ENCODE measurements around the gene ACSF3. TPM values are rescaled to one million over a fixed set of nuclear protein-coding genes. Genes with fewer than 3 reads are reported as not detected.

ACSF3 gene
- total RNA-seq, 4 donors from 2014 or later = 17.8 to 20.7 (median 19.4) TPM

DNA sequence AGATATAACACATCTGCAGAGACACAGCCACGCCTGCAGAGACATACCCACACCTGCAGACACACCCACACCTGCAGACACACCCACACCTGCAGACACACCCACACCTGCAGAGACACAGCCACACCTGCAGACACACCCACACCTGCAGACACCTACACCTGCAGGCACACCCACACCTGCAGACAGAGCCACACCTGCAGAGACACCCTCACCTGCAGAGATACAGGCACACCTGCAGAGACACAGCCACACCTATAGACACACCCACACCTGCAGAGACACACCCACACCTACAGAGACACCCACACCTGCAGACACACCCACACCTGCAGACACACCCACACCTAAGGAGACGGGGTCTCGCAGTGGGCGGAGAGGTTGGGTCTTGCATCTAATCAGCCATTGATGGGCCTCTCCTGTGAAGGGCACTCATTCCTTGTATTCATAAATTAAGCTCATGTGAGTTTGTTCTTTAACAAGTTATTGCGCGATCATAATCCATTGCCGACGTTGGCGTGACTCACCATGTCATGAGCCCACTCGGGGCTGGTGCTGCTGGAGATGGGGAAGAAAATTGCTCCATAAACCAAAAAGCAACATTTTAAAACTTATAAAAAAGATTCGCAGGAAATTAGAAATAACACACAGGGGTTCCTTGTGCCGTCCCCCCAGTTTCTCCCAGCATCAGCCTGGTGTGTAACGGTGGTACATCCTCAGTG lies 49.0 kb downstream of the ACSF3 start:
- Histone ChIP-seq H3K36me3 (peaks cover 0 to 39% of the 10 kb centered on the region in 2 donors), H3K4me1 (no peaks in the 10 kb centered on the region), H3K4me3 (no peak overlapping the region), H3K27ac (no peak overlapping the region), H3K9me3 (no peaks in the 10 kb centered on the region), H3K27me3 (no peaks in the 10 kb centered on the region)
- in situ Hi-C loops (cut with MboI; ENCODE audit: low sequenced_read_pairs in 4 of 4) = no loop called here
- DNase-seq (no peak), ATAC-seq (no peak)
- intact Hi-C loops (cut with DNase I; ENCODE audit: low total_unique reads) = loop anchor here (5.0 kb wide), 1 partner anchor 105 kb away; no protein-coding TSS in a partner anchor
- TF ChIP-seq POLR2A (IDR thresholded peaks at IDR 0.05) = no peak
- TF ChIP-seq, protein P1, sequence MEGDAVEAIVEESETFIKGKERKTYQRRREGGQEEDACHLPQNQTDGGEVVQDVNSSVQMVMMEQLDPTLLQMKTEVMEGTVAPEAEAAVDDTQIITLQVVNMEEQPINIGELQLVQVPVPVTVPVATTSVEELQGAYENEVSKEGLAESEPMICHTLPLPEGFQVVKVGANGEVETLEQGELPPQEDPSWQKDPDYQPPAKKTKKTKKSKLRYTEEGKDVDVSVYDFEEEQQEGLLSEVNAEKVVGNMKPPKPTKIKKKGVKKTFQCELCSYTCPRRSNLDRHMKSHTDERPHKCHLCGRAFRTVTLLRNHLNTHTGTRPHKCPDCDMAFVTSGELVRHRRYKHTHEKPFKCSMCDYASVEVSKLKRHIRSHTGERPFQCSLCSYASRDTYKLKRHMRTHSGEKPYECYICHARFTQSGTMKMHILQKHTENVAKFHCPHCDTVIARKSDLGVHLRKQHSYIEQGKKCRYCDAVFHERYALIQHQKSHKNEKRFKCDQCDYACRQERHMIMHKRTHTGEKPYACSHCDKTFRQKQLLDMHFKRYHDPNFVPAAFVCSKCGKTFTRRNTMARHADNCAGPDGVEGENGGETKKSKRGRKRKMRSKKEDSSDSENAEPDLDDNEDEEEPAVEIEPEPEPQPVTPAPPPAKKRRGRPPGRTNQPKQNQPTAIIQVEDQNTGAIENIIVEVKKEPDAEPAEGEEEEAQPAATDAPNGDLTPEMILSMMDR (IDR thresholded peaks at IDR 0.05 in 4 of 5, conservative IDR thresholded peaks at IDR 0.05 in 1 of 5) = no peak

DNA sequence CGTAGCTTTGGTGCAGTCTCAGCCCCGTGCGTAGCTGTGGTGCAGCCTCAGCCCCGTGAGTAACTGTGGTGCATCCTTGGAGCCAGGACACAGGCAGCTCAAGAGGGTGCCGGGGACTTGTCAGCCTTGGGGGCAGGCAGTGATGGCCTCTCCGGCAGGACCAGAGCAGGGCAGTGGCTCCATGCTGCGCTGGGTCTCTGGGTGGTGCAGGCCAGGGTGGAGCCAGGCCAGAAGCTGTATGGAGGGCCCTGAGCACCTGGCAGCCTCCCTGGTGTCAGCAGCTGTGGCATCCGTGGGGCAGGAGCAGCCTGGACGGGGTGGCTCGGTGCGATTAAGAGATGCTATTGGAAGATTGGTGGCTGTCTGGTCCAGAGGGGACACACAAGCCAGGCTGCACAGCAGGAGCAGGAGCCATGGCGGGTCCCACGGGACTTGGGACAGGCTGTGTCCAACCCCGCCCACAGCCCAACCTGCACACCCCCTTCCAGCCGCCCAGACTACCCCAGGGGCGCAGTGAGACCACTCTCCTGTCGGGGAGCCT lies 49.6 kb downstream of the ACSF3 start:
- in situ Hi-C loops (cut with MboI; ENCODE audit: low sequenced_read_pairs in 4 of 4) (no loop called here), intact Hi-C loops (cut with DNase I; ENCODE audit: low total_unique reads) (loop anchor here (5.0 kb wide), 1 partner anchor 106 kb away; no protein-coding TSS in a partner anchor)
- ATAC-seq = no peak
- no peak overlapping the region for H3K4me3 ChIP-seq
- TF ChIP-seq POLR2A (IDR thresholded peaks at IDR 0.05) = no peak
- TF ChIP-seq, protein P1 (IDR thresholded peaks at IDR 0.05 in 4 of 5, conservative IDR thresholded peaks at IDR 0.05 in 1 of 5) = no peak
- H3K27me3 ChIP-seq = no peaks in the 10 kb centered on the region
- no peak overlapping the region for H3K27ac ChIP-seq
- H3K9me3 ChIP-seq = no peaks in the 10 kb centered on the region
- peaks cover 0 to 40% of the 10 kb centered on the region in 2 donors for H3K36me3 ChIP-seq
- H3K4me1 ChIP-seq = no peaks in the 10 kb centered on the region
- no peak for DNase-seq

DNA sequence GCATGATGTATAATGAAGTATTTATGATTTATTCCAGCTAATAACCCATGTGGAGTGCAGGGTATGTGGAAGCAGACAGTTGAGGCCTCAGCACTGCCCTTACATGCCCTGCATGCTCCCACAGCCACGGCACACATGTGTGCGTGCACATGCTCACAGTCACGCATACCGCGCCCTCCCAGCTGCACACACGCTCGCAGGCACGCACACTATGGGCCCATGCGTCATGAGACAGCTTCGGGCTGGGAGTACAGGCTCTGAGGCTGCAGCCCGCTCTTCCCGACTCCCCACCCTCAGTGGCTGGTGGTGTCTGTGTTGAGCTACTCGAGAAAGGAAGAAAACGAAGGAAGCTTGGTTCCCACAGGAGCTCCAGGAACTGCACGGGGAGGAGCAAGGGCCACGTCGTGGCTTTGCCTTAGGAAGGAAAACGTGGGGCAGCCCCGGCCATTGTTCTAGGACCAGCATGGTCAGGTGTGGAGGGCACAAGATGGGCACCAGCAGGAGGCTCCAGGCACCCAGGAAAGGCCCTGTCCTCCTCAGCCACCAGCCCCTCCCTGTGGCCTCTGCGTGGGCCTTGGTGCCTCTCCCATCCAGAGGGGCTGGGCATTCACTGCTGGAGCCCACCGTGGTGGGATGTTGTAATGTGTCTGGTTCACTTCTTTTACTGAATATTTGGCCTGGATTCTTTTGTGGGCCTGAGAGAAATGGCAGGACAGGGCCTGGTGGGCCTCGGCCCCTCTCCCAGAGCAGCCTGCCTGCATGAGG lies 50.4 kb downstream of the ACSF3 start:
- Histone ChIP-seq H3K9me3 (no peaks in the 10 kb centered on the region), H3K4me3 (no peak overlapping the region), H3K4me1 (no peaks in the 10 kb centered on the region), H3K36me3 (peaks cover 0 to 48% of the 10 kb centered on the region in 2 donors), H3K27me3 (no peaks in the 10 kb centered on the region), H3K27ac (no peak overlapping the region)
- DNase-seq = no peak
- intact Hi-C loops (cut with DNase I; ENCODE audit: low total_unique reads) (loop anchor here (5.0 kb wide), 1 partner anchor 107 kb away; no protein-coding TSS in a partner anchor), in situ Hi-C loops (cut with MboI; ENCODE audit: low sequenced_read_pairs in 4 of 4) (no loop called here)
- ATAC-seq = no peak
- TF ChIP-seq POLR2A (IDR thresholded peaks at IDR 0.05) = no peak
- TF ChIP-seq, protein P1 (IDR thresholded peaks at IDR 0.05 in 4 of 5, conservative IDR thresholded peaks at IDR 0.05 in 1 of 5) = no peak

DNA sequence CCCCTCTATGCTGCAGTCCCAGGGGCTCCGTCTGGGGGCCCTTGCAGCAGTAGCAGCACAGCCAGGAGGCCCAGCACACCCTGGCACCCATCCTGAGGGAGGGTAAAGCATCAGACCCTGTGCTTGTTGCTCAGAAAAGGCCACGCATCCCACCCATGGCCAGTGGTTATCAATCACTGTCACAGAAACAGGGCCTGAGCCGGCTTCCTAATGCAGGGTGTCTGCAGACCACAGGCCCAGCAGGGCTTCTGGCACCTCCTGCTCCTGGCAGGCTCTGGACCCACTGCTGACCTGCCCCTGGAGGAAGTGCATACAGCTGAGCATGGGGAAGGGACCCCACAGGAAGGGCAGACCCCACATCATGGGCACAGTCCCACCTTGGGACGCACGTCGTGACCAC lies 51.0 kb downstream of the ACSF3 start:
- in situ Hi-C loops (cut with MboI; ENCODE audit: low sequenced_read_pairs in 4 of 4) (no loop called here), intact Hi-C loops (cut with DNase I; ENCODE audit: low total_unique reads) (loop anchor here (5.0 kb wide), 1 partner anchor 107 kb away; no protein-coding TSS in a partner anchor)
- DNase-seq = no peak
- no peak for ATAC-seq
- no peak overlapping the region for H3K4me3 ChIP-seq
- H3K36me3 ChIP-seq = peaks cover 0 to 52% of the 10 kb centered on the region in 2 donors
- no peaks in the 10 kb centered on the region for H3K27me3 ChIP-seq
- no peaks in the 10 kb centered on the region for H3K9me3 ChIP-seq
- TF ChIP-seq, protein P1 (IDR thresholded peaks at IDR 0.05 in 4 of 5, conservative IDR thresholded peaks at IDR 0.05 in 1 of 5) = no peak
- no peak for TF ChIP-seq POLR2A (IDR thresholded peaks at IDR 0.05)
- H3K27ac ChIP-seq = no peak overlapping the region
- H3K4me1 ChIP-seq = no peaks in the 10 kb centered on the region

Data from gastrocnemius medialis (tissue), 4 donors.